Activated T-helper 1 cell treated with Interleukin-2 at 50 U/mL for 16 hours (primary cell): ENCODE data around the gene RELT.

Source experiments
- DNase-seq: peaks from one replicate; pipeline ENCODE4 v3.0.0-alpha.2; 2020; ENCODE audit warnings: low read depth

RELT gene

GRCh38 chr11:73392108-73393010, 16.2 kb downstream of the RELT start:
- DNase-seq, result no peak

GRCh38 chr11:73393011-73393380, 16.8 kb downstream of the RELT start:
- DNase-seq, result no peak

GRCh38 chr11:73393479-73394415, 17.5 kb downstream of the RELT start:
- DNase-seq, result peak; percentile 46

GRCh38 chr11:73394416-73395296, 18.5 kb downstream of the RELT start:
- DNase-seq, result no peak

- no peak for DNase-seq
Observed at GRCh38 chr11:73395297-73396208, 19.4 kb downstream of the RELT start.

- no peak for DNase-seq
Observed at GRCh38 chr11:73396251-73396930, 20.2 kb downstream of the RELT start.

GRCh38 chr11:73396985-73397384, 20.8 kb downstream of the RELT start:
- DNase-seq, result no peak

- no peak for DNase-seq
Observed at GRCh38 chr11:73397468-73398131, 21.4 kb downstream of the RELT start.

- DNase-seq, result no peak
Observed at GRCh38 chr11:73398132-73398526, 21.9 kb downstream of the RELT start.

- DNase-seq, result no peak
Observed at GRCh38 chr11:73398721-73399120, 22.5 kb downstream of the RELT start.

GRCh38 chr11:73399159-73399590, 23.0 kb downstream of the RELT start:
- no peak for DNase-seq

GRCh38 chr11:73399636-73400035, 23.4 kb downstream of the RELT start:
- no peak for DNase-seq

- no peak for DNase-seq
Observed at GRCh38 chr11:73400293-73400692, 24.1 kb downstream of the RELT start.

- DNase-seq, result no peak
Observed at GRCh38 chr11:73401217-73401923, 25.2 kb downstream of the RELT start.

GRCh38 chr11:73401924-73402833, 26.0 kb downstream of the RELT start:
- DNase-seq, result no peak

GRCh38 chr11:73402834-73403185, 26.6 kb downstream of the RELT start:
- no peak for DNase-seq

GRCh38 chr11:73403541-73403940, 27.3 kb downstream of the RELT start:
- no peak for DNase-seq

GRCh38 chr11:73404048-73404447, 27.8 kb downstream of the RELT start:
- DNase-seq, result no peak
